GM12892 (cell line): ENCODE measurements around the gene EIF4EBP2.

Experiments
- DNase-seq: peaks from one replicate; pipeline ENCODE4 v3.0.0; 2011; ENCODE audit not compliant: insufficient read length
- FAIRE-seq: peaks from 2 replicates; lab custom pipeline; 2011; peaks lifted over from hg19 to GRCh38; lab: Jason Lieb, UNC
- POLR2A ChIP-seq: IDR thresholded peaks from 2 replicates; pipeline ENCODE4 v1.6.1; 2011; ENCODE audit warnings: low read depth, low read length, control low read depth
- POLR2AphosphoS5 ChIP-seq: IDR thresholded peaks from 2 replicates; pipeline ENCODE4 v1.6.1; 2011; ENCODE audit warnings: low read depth, low read length, control low read depth
- TAF1 ChIP-seq: IDR thresholded peaks from 2 replicates; pipeline ENCODE4 v1.6.1; 2011; ENCODE audit warnings: low read depth, mild to moderate bottlenecking, control low read depth, low read length, borderline replicate concordance

The EIF4EBP2 gene

DNA sequence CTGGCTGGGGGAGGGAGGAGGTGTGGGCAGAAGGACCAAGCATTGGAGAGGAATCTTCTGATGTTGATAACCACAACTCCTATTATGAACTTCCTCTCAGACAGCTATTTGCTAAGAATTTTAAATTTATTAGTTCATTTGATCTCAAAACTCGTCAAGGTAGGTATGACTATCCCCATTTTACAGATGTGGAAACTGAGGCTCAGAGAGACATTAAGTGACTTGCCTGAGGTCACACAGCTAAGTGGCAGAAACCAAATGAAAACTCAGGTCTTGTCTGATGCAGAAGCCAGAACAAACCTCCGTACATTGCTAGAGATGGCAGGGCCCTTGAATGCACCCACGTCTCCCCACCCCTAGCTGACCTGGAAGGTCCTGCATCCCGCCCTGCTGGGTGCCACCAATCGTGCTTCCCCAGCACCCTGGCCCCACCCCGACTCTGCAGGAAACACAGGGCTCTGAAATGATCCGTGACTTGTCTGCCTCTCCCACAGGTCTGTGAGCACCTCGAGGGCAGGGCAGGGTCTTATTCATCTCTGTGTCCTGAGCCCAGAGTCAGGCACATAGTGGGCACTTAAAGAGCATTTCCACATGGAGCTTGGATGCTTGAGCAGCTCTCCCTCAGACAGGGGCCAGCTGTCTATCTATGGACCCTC lies 69.0 kb downstream of the EIF4EBP2 start:
- TF ChIP-seq POLR2AphosphoS5 = no peak
- no peak for DNase-seq
- peak; percentile 14 for FAIRE-seq

DNA sequence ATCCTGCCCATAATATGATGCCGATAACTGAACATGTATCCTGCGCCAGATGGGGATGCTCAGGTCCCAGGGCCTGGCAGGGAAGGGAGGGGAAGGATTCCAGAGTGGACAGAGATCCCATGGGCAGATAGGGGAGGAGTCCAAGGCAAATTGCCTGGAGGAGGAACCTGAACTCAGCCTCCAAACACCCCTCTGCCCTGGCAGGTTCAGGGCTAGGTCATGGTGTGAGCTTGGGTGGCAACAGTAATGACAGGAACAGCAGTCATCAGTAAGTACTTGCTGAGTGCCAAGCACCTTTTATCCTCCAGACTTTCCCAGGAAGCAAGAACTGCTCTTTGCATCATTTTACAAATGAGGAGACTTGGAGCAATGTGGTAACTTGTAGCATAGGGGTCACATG lies 70.8 kb downstream of the EIF4EBP2 start:
- no peak for DNase-seq
- TF ChIP-seq POLR2AphosphoS5 (no peak), POLR2A (no peak), TAF1 (no peak)
- peak; percentile 9 for FAIRE-seq

DNA sequence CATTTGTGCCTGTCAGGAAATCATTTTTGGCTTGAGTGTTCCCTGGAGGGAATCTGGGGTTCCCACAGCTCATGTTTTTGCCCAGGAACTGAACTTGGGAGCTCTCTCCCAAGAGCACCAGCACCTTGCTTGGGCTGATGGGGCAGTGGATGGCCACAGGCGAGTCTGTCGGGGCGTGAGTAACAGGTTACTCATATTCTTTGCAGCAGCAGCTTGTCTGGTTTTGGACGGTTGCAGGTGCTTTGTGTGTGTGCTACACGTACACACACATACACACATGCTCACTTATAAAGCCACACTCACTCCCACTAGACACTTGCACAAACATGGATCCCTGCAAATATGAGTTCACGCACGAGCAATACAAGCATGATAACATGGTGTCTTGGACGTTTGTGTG lies 71.7 kb downstream of the EIF4EBP2 start:
- no peak for DNase-seq
- FAIRE-seq = no peak
- no peak for TF ChIP-seq POLR2A
- TF ChIP-seq TAF1 = no peak
- no peak for TF ChIP-seq POLR2AphosphoS5

DNA sequence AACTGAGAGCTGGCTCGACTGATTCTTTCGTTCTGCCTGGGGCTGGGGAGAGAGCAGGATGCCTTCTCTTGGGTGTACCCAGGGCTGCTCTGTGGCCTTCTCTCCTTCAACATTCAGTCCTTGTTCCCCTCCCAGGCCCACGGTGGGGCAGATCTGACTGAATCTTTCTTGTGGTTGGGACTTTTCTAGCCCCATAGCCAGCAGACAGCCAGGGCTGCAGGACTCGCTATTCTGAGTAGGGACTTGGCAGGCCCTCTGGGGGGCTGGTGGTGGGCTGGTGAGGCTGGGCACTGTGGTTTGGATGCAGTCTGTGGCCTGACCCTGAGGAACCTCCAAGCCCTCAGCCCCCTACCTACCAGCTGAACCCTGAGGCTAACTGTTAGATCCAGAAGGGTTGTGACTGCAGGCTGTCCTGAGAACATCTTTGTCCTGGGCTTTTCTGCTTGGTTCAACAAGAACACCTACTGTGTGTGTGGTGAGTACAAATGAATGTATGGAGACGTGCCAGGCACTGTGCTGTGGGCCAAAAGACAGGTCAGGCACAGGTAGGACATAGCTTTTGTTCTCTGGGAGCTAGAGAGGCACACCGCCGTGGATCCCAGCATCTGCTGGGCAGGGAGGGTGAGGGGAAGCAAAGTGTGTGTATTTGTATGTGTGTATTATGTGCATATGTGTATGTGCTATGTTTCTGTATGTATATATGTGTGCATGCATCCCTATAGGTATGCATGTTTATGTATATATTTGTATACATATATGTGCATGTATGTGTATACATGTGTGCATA lies 72.5 kb downstream of the EIF4EBP2 start:
- DNase-seq (no peak), FAIRE-seq (no peak)
- no peak for TF ChIP-seq POLR2A
- no peak for TF ChIP-seq TAF1
- no peak for TF ChIP-seq POLR2AphosphoS5

DNA sequence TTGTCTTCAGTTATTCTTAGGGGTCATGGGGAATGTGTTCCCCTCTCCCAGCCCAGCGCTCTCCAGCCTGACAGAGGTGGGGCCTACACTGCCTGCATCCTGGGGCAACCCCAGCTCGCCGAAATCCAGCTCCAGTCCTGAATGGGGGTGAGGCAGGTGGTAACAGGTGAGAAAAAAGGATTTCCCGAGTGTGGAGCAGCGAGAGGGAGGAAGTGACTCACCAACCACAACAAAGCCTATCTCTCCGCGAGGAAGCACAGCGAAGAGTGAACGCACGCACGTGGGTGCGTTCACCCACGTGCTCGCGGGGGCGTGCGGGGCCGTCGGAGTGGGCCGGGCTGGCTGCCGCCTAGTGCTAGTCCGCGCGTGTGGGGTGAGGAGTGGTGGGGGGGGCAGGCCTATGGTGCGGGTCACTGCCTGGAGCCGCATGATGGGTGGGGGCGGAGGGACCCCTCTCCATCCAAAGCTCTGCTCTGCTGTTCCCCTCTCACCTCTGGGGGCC lies 73.8 kb downstream of the EIF4EBP2 start:
- FAIRE-seq (peak; percentile 96), DNase-seq (no peak)
- no peak for TF ChIP-seq TAF1
- no peak for TF ChIP-seq POLR2A
- no peak for TF ChIP-seq POLR2AphosphoS5
